BLaER1 (cell line): Measurements from ENCODE around the gene FABP6.
"Not testable (repeated sequence)": the region's sequence is repeated elsewhere in the genome, so short reads cannot be mapped to it uniquely, and the experiment has no call there.

Experiments used
- H3K27ac ChIP-seq: shearing (Covaris generic); formaldehyde crosslinking; 2 replicates; pipeline ENCODE4 v1.8.1; 2022
- H3K27me3 ChIP-seq: shearing (Covaris generic); formaldehyde crosslinking; 2 replicates; pipeline ENCODE4 v1.8.1; 2022
- H3K36me3 ChIP-seq: shearing (Covaris generic); formaldehyde crosslinking; 2 replicates; pipeline ENCODE4 v1.8.1; 2022
- H3K4me1 ChIP-seq: shearing (Covaris generic); formaldehyde crosslinking; 2 replicates; pipeline ENCODE4 v1.8.1; 2022
- H3K4me2 ChIP-seq: shearing (Covaris generic); formaldehyde crosslinking; 2 replicates; pipeline ENCODE4 v1.8.1; 2022
- H3K4me3 ChIP-seq: shearing (Covaris generic); formaldehyde crosslinking; 2 replicates; pipeline ENCODE4 v1.8.1; 2022
- H3K9ac ChIP-seq: shearing (Covaris generic); formaldehyde crosslinking; 2 replicates; pipeline ENCODE4 v1.8.1; 2022
- H3K9me3 ChIP-seq: shearing (Covaris generic); formaldehyde crosslinking; 2 replicates; pipeline ENCODE4 v1.8.1; 2022
- H4K20me1 ChIP-seq: shearing (Covaris generic); formaldehyde crosslinking; 2 replicates; pipeline ENCODE4 v1.8.1; 2022
- Cebpa-rat ChIP-seq: shearing (Covaris generic); IDR thresholded peaks from 2 replicates; pipeline ENCODE4 v1.8.1; 2022

The FABP6 gene, protein sequence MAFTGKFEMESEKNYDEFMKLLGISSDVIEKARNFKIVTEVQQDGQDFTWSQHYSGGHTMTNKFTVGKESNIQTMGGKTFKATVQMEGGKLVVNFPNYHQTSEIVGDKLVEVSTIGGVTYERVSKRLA

DNA sequence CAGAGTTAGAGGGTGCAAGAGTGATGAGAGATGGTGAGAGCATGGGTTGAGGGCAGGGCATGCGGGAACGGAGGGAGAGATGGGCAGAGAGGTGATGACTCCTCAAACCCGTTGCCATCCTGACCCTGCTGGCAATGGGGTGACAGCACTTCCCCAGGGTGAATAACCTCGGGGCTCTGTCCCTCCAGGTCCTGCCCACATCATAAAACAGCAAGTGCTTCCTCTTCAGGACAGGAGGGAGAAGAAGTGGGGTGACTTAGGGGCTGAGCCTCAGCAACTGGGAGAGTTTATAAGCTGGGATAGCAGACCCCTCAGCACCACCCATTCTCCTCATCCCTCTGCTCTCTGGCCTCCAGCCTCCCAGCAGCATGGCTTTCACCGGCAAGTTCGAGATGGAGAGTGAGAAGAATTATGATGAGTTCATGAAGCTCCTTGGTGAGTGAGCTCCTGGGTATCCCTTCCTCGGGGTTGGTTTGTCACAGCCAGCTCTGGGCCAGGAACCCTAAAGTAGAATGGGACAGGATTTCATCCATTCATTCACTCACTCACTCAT lies at the start of gene FABP6:
TSS of gene FABP6 (plus strand) at position 317 of the 553 bp plus-strand sequence. CDS start at position 369, 52 bp downstream.
- H3K36me3 ChIP-seq, result no peaks in the 10 kb centered on the region
- no peak within 1 kb of the TSS for H3K9ac ChIP-seq
- H3K27ac ChIP-seq, result no peak within 1 kb of the TSS
- no peaks in the 10 kb centered on the region for H3K4me1 ChIP-seq
- no peaks in the 10 kb centered on the region for H4K20me1 ChIP-seq
- H3K4me3 ChIP-seq, result no peak within 1 kb of the TSS
- H3K4me2 ChIP-seq, result no peak within 1 kb of the TSS
- H3K27me3 ChIP-seq, result no peaks in the 10 kb centered on the region
- H3K9me3 ChIP-seq, result no peaks in the 10 kb centered on the region
- no peak for TF ChIP-seq Cebpa-rat

DNA sequence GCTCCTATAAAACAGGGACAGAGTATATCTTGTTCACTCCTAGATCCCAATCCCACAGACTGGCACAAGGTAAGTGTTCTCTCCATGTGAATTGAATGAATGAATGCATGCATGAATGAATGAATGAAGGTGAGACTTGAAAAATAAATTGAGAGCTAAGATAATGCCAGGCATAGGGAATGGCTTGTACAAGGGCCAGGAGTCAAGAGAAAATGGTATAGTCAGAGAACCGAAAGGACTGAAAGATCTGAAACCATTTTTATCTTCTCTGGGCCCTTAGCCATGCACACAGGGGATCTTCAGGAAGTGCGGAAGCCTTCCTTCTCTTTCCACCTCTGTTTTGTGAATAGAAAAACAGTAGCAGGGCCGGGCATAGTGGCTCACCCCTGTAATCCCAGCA lies 48.4 kb upstream of the FABP6 start:
- no peak for TF ChIP-seq Cebpa-rat

DNA sequence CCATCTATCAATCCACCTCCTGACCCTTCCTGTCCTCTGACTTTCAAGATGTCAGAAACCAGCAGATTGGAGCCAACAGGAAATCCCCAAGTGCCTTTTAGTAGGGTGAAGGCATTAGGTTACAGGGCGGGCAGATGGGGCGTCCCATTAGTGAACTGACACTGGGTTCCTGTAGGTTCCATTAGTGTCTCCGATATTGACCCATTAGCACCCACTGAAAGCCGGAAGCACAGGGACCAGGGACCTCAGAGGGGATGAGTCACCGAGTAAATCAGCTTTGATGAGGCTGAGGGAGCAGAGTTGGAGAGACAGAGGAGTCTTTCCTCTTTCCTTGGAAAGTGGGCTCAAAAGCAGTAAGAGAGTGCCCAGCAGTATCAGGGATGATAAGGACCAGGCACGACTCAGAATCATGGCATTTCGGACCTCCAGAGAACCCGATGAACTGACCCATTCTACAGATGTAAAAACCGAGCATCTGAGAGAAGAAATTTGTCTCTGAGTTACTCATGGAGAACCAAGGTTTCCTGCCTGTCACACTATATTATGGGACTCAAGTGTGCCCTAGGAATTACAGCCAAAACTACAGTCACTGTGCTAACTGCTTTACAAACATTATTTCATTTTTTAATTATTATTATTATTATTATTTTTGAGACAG lies 47.2 kb upstream of the FABP6 start:
- Histone ChIP-seq H3K9me3 (peaks cover 14% of the 10 kb centered on the region), H3K4me3 (no peak overlapping the region), H3K27me3 (no peaks in the 10 kb centered on the region), H3K27ac (peak overlapping the region; percentile 14; the same call in 1 of the 2 replicates), H3K4me2 (peak overlapping the region; percentile 58), H3K4me1 (peaks cover 73% of the 10 kb centered on the region), H4K20me1 (no peaks in the 10 kb centered on the region), H3K36me3 (no peaks in the 10 kb centered on the region), H3K9ac (no peak overlapping the region)
- TF ChIP-seq Cebpa-rat, result no peak

More for the DNA sequence above, 48.4 kb upstream of the FABP6 start:
- Histone ChIP-seq H3K9ac (no peak overlapping the region), H3K4me2 (peak overlapping the region; percentile 58), H3K27ac (no peak overlapping the region), H3K9me3 (0 out of 2 replicates have a peak, but pooled peaks cover 2% of the 10 kb centered on the region), H4K20me1 (no peaks in the 10 kb centered on the region), H3K27me3 (no peaks in the 10 kb centered on the region), H3K4me1 (peaks cover 79% of the 10 kb centered on the region), H3K4me3 (no peak overlapping the region), H3K36me3 (no peaks in the 10 kb centered on the region)

DNA sequence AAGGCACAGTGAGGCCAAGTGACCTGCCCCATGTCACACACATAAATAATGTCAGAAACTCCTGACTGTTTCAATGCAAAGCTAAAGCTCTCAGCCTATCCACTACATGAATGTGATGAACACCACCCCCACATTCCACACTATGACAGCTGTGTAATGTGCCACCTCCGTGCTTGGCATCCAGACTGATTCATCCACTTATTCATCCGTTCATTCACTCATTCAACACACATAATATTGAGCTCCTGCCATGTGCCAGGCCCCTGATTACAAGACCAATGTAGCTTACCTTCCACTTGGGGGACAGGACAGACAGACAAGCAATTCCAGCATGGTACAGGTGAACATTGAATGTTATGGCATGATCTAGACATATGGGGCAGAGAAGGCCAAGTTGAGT lies 46.2 kb upstream of the FABP6 start:
- Histone ChIP-seq H3K36me3 (no peaks in the 10 kb centered on the region), H3K4me1 (peaks cover 63% of the 10 kb centered on the region), H3K4me3 (no peak overlapping the region), H3K9me3 (peaks cover 16% of the 10 kb centered on the region), H4K20me1 (no peaks in the 10 kb centered on the region), H3K27me3 (no peaks in the 10 kb centered on the region; the same call in 1 of the 2 replicates), H3K4me2 (no peak overlapping the region), H3K9ac (no peak overlapping the region), H3K27ac (no peak overlapping the region)
- no peak for TF ChIP-seq Cebpa-rat

DNA sequence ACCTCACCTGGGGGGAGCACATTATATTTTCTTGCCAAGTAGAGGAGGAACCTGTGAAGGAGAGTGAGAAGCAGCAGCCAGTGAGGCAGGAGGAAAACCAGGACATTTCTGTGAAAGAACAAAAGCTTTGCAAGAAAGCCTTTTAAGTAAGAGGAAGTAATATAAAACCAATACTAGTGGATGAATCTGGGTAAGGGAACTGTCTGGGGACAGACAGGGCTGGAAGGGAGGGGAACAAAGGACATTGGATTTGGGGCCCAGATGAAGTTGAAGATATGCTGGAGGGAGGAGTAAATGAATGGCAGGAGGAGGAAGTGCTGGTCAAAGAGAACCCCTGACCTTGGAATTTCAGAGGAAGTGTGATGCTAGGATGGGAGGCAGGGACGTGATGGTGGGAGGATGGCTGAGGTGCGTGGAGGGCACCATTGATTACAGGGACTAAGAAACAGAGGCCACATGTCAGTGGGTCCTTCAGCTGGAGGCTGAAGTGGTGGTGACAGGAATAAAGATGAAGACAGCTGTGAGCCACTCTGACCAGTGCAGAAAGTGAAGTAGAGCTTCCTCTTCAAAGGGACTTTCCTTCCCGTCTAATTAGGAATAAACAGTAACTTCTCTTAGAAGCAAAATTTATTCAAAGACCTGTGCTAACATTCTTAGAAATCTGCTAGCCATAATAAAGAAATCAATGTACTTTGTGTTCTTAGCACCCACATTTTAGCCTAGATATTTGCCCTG lies 43.5 kb upstream of the FABP6 start:
- Histone ChIP-seq H3K27me3 (peaks cover 9% of the 10 kb centered on the region; the same call in 1 of the 2 replicates), H4K20me1 (no peaks in the 10 kb centered on the region), H3K4me1 (peaks cover 41% of the 10 kb centered on the region)

DNA sequence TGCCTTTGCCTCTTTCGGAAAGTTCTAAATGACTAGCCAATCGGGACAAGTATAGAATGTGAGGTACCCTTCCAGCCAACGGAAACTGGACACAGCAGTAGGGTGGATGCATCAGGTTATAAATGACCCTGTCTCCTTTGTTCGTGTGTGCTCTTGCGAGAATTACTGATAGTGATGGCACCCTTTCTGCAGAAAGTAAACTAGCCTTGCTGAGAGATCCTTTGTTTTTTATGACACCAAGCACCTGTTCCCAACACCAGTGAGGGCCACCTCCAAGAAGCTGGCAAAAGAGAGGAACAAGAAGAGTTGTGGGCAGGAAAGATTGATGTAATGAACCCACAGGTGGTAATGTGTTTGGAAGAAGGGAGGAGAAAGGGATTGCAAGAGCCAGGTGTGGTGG lies 42.8 kb upstream of the FABP6 start:
- no peak overlapping the region for H3K27ac ChIP-seq
- no peaks in the 10 kb centered on the region for H4K20me1 ChIP-seq
- H3K4me1 ChIP-seq, result peaks cover 34% of the 10 kb centered on the region
- peaks cover 16% of the 10 kb centered on the region for H3K9me3 ChIP-seq
- no peak for TF ChIP-seq Cebpa-rat
- H3K36me3 ChIP-seq, result no peaks in the 10 kb centered on the region
- H3K4me2 ChIP-seq, result peak overlapping the region; percentile 48; the same call in 1 of the 2 replicates
- no peak overlapping the region for H3K4me3 ChIP-seq
- H3K27me3 ChIP-seq, result peaks cover 9% of the 10 kb centered on the region; the same call in 1 of the 2 replicates
- no peak overlapping the region for H3K9ac ChIP-seq

More for the DNA sequence above, 43.5 kb upstream of the FABP6 start:
- no peak for TF ChIP-seq Cebpa-rat
- Histone ChIP-seq H3K4me3 (no peak overlapping the region), H3K27ac (no peak overlapping the region), H3K4me2 (peak overlapping the region; percentile 48), H3K36me3 (no peaks in the 10 kb centered on the region), H3K9me3 (peaks cover 16% of the 10 kb centered on the region), H3K9ac (no peak overlapping the region)

DNA sequence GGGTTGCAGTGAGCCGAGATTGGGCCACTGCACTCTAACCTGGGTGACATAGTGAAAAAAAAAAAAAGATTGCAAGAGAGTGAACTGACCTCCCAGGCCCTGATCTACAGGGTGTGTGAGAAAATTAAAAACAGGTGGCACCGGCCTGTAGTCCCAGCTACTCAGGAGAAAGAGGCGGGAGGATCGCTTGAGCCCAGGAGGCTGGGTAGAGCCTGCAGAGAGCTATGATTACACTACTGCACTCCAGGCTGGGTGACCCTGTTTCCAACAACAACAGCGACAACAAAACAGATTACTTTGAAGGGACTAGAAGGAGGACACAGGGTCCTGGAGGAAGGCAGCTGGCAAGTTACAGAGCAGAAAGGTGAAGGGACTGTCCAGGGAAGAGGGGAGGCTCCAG lies 42.2 kb upstream of the FABP6 start:
- Histone ChIP-seq H4K20me1 (no peaks in the 10 kb centered on the region), H3K4me3 (no peak overlapping the region), H3K27me3 (peaks cover 9% of the 10 kb centered on the region; the same call in 1 of the 2 replicates), H3K9ac (no peak overlapping the region), H3K36me3 (no peaks in the 10 kb centered on the region), H3K4me2 (no peak overlapping the region), H3K9me3 (peaks cover 16% of the 10 kb centered on the region), H3K27ac (no peak overlapping the region), H3K4me1 (peaks cover 33% of the 10 kb centered on the region)
- no peak for TF ChIP-seq Cebpa-rat

DNA sequence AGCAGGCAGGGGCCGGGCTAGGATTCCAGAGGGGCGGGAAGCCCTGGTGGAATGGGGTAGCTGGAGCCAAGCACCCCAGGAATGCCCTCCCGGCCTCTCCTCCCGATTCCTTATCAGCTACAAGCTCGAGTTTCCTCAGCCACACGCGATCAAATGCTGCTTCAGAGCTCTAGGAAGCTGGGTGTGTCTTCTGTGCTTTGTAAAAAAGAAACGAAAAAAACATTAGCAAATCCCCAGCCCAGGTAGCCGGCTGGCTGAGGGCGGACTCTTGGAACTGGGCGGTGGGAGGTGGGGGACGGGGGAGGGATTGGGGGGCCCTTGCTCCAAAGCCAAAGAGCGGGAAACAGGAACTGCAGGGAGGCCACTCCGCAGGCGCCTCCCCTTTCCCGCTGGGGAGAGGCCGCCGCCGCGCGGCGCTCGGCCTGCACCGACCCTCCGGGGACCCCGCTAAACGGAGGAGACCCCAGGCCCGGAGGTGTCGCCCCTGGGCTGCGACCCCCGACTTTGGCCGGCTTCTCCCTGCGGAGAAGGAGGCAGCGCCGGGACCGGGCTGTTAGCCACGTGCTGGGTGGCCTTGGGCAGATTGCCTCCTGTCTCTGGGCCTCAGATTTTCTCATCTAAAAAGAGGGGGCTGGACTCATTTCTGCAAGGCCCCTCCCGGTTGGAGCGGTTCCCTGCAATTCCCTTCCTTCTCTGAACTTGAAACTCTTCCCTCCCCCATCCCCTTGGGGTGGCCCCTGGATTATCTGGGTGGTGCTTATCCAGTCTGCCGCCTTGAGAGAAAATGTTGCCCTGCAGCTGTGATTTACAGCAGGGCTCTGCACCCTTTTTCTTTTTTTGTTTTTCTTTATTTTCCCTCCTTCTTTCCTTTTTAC lies 40.9 kb upstream of the FABP6 start:
- Histone ChIP-seq H3K27me3 (peaks cover 9% of the 10 kb centered on the region; the same call in 1 of the 2 replicates), H4K20me1 (no peaks in the 10 kb centered on the region), H3K9me3 (peaks cover 16% of the 10 kb centered on the region), H3K4me3 (peak overlapping the region; percentile 60), H3K4me2 (peak overlapping the region; percentile 82), H3K4me1 (peaks cover 30% of the 10 kb centered on the region), H3K36me3 (no peaks in the 10 kb centered on the region), H3K27ac (peak overlapping the region; percentile 44; the same call in 1 of the 2 replicates), H3K9ac (peak overlapping the region; percentile 45; the same call in 1 of the 2 replicates)
- TF ChIP-seq Cebpa-rat, result no peak

DNA sequence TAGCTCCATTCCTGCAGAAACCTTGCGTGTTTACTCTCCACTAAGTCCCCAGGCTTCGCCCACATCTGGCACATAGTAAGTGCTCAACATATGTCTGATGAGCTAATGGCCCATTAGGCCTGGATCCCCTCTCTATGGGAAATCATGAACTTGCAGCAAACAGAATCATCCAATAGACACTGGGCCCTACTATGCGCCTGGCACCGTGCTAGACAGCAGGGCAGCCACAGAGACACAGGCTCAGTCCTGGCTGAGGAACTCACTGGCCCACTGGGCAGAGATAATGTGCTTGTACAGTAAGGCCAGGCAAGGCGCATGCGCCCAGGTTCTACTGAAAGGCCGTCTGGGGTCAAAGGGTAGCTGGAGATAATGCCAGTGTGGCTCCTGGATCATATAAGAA lies 36.9 kb upstream of the FABP6 start:
- H3K4me2 ChIP-seq, result no peak overlapping the region
- peaks cover 50% of the 10 kb centered on the region for H3K4me1 ChIP-seq
- no peaks in the 10 kb centered on the region for H4K20me1 ChIP-seq
- no peaks in the 10 kb centered on the region for H3K36me3 ChIP-seq
- H3K27me3 ChIP-seq, result peaks cover 9% of the 10 kb centered on the region; the same call in 1 of the 2 replicates
- H3K9me3 ChIP-seq, result no peaks in the 10 kb centered on the region
- no peak overlapping the region for H3K27ac ChIP-seq
- no peak for TF ChIP-seq Cebpa-rat
- H3K4me3 ChIP-seq, result no peak overlapping the region
- H3K9ac ChIP-seq, result no peak overlapping the region

DNA sequence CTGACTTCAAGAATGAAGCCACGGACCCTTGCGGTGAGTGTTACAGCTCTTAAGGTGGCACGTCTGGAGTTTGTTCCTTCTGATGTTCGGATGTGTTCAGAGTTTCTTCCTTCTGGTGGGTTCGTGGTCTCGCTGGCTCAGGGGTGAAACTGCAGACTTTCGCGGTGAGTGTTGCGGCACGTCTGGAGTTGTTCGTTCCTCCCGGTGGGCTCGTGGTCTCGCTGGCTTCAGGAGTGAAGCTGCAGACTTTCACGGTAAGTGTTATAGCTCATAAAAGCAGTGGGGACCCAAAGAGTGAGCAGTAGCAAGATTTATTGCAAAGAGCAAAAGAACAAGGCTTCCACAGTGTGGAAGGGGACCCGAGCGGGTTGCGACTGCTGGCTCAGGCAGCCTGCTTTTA lies 36.2 kb upstream of the FABP6 start:
- not testable (repeated sequence) for H3K27ac ChIP-seq, H3K4me2 ChIP-seq, H3K9ac ChIP-seq

DNA sequence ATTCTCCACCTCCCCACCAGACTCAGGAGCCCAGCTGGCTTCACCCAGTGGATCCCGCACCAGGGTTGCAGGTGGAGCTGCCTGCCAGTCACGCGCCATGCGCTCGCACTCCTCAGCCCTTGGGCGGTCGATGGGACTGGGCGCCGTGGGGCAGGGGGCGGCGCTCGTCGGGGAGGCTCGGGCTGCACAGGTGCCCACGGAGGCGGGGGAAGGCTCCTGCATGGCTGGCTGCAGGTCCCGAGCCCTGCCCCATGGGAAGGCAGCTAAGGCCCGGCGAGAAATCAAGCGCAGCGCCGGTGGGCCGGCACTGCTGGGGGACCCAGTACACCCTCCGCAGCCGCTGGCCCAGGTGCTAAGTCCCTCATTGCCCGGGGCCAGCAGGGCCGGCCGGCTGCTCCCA lies 35.5 kb upstream of the FABP6 start:
- not testable (repeated sequence) for H3K4me3 ChIP-seq, H3K27ac ChIP-seq, H3K4me2 ChIP-seq, H3K9ac ChIP-seq, H3K27me3 ChIP-seq, H3K36me3 ChIP-seq, H4K20me1 ChIP-seq, H3K9me3 ChIP-seq
- H3K4me1 ChIP-seq, result peaks cover 59% of the 10 kb centered on the region

More for the DNA sequence above, 36.2 kb upstream of the FABP6 start:
- not testable (repeated sequence) for H4K20me1 ChIP-seq, H3K36me3 ChIP-seq, H3K27me3 ChIP-seq, H3K9me3 ChIP-seq, H3K4me3 ChIP-seq
- H3K4me1 ChIP-seq, result peaks cover 56% of the 10 kb centered on the region
